Loucy (cell line): ENCODE results near the gene FLCN.

Experiments
- H2AFZ ChIP-seq: fragments of 200-600 bp; sonication (generic); 2 replicates; pipeline ENCODE4 v1.6.0; 2016; ENCODE audit warnings: antibody characterized with exemption, mild to moderate bottlenecking, low read length, moderate library complexity
- H3F3A ChIP-seq: fragments of 200-600 bp; 2 replicates; pipeline ENCODE4 v1.6.0; 2016; ENCODE audit warnings: antibody characterized with exemption, low read depth, mild to moderate bottlenecking
- H3K27me3 ChIP-seq: fragments of 200-600 bp; sonication (generic); 2 replicates; pipeline ENCODE4 v1.6.1; 2014; ENCODE audit warnings: low read length, mild to moderate bottlenecking; ENCODE audit not compliant: insufficient read depth, poor library complexity, severe bottlenecking
- H3K36me3 ChIP-seq: fragments of 200-600 bp; sonication (generic); 2 replicates; pipeline ENCODE4 v1.6.1; 2016; ENCODE audit warnings: low read length; ENCODE audit not compliant: insufficient read depth
- H3K4me1 ChIP-seq: fragments of 200-600 bp; sonication (generic); 2 replicates; pipeline ENCODE4 v1.5.1; 2014; ENCODE audit warnings: low read length, mild to moderate bottlenecking; ENCODE audit not compliant: insufficient read depth, poor library complexity, severe bottlenecking
- H3K4me2 ChIP-seq: fragments of 200-600 bp; sonication (generic); 2 replicates; pipeline ENCODE4 v1.6.0; 2014; ENCODE audit warnings: antibody characterized with exemption, low read length, low read depth, mild to moderate bottlenecking; ENCODE audit not compliant: poor library complexity, severe bottlenecking
- H3K4me3 ChIP-seq: fragments of 200-600 bp; sonication (generic); 2 replicates; pipeline ENCODE4 v1.5.1; 2014; ENCODE audit warnings: low read length, mild to moderate bottlenecking, mixed read lengths; ENCODE audit not compliant: poor library complexity, severe bottlenecking
- H3K79me2 ChIP-seq: fragments of 200-600 bp; sonication (generic); 2 replicates; pipeline ENCODE4 v1.6.1; 2014; ENCODE audit warnings: low read length; ENCODE audit not compliant: insufficient read depth
- H3K9ac ChIP-seq: fragments of 200-600 bp; sonication (generic); 2 replicates; pipeline ENCODE4 v1.6.0; 2014; ENCODE audit warnings: mild to moderate bottlenecking, low read depth, low read length, moderate library complexity; ENCODE audit not compliant: poor library complexity, severe bottlenecking
- H3K9me2 ChIP-seq: fragments of 200-600 bp; sonication (generic); replicated peaks from 2 replicates; pipeline ENCODE4 v1.6.1; 2016; ENCODE audit warnings: low read depth, low read length, mixed read lengths
- H3K9me3 ChIP-seq: fragments of 200-600 bp; sonication (generic); 2 replicates; pipeline ENCODE4 v1.6.1; 2014; ENCODE audit warnings: mild to moderate bottlenecking, antibody characterized with exemption, low read length, low read depth; ENCODE audit not compliant: insufficient read depth
- H4K20me1 ChIP-seq: fragments of 200-600 bp; sonication (generic); 2 replicates; pipeline ENCODE4 v1.6.0; 2014; ENCODE audit warnings: antibody characterized with exemption, low read length, mild to moderate bottlenecking; ENCODE audit not compliant: insufficient read depth, poor library complexity, severe bottlenecking
- EZH2phosphoT487 ChIP-seq: fragments of 200-600 bp; IDR thresholded peaks from 2 replicates; pipeline ENCODE4 v1.6.1; 2018; ENCODE audit warnings: antibody characterized with exemption, mild to moderate bottlenecking, moderate library complexity, borderline replicate concordance
- TF ChIP-seq, protein P1 (sequence below): fragments of 200-600 bp; sonication (generic); conservative IDR thresholded peaks from 2 replicates; pipeline ENCODE4 v1.5.1; 2014; ENCODE audit warnings: mild to moderate bottlenecking, antibody characterized with exemption, low read length

FLCN gene

DNA sequence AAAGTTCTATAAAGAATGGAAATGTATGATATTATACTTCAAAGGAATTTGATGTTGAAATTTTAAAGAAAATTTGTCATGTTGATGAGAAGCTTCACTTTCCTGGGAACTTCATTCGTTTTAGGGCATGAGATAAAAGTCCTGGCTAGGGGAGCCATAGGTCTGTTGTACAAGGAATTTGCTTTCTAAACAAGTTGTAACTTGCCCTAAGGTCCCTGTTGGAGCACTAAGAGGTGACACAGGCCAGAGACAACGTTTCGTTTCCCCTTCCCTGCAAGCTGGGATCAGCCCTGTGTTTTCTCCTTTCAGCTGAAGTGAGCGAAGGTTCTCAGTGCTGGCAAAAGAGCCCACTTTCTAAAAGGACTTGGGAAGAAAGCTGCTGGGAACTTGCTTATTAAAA, 47.4 kb downstream of the FLCN start:
- H3K9me2 ChIP-seq = no peaks in the 10 kb centered on the region
- no peaks in the 10 kb centered on the region for H3K9me3 ChIP-seq
- H3K9ac ChIP-seq = no peak overlapping the region
- H3K36me3 ChIP-seq = peaks cover 5% of the 10 kb centered on the region; the same call in 1 of the 2 replicates
- H3K4me3 ChIP-seq = no peak overlapping the region
- H2AFZ ChIP-seq = no peak overlapping the region
- no peaks in the 10 kb centered on the region for H3K27me3 ChIP-seq
- TF ChIP-seq, protein P1, sequence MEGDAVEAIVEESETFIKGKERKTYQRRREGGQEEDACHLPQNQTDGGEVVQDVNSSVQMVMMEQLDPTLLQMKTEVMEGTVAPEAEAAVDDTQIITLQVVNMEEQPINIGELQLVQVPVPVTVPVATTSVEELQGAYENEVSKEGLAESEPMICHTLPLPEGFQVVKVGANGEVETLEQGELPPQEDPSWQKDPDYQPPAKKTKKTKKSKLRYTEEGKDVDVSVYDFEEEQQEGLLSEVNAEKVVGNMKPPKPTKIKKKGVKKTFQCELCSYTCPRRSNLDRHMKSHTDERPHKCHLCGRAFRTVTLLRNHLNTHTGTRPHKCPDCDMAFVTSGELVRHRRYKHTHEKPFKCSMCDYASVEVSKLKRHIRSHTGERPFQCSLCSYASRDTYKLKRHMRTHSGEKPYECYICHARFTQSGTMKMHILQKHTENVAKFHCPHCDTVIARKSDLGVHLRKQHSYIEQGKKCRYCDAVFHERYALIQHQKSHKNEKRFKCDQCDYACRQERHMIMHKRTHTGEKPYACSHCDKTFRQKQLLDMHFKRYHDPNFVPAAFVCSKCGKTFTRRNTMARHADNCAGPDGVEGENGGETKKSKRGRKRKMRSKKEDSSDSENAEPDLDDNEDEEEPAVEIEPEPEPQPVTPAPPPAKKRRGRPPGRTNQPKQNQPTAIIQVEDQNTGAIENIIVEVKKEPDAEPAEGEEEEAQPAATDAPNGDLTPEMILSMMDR = no peak
- TF ChIP-seq EZH2phosphoT487 = no peak
- no peaks in the 10 kb centered on the region for H4K20me1 ChIP-seq
- peaks cover 10% of the 10 kb centered on the region for H3K4me1 ChIP-seq
- H3K79me2 ChIP-seq = no peaks in the 10 kb centered on the region
- no peaks in the 10 kb centered on the region; the same call in 1 of the 2 replicates for H3F3A ChIP-seq
- H3K4me2 ChIP-seq = no peak overlapping the region

DNA sequence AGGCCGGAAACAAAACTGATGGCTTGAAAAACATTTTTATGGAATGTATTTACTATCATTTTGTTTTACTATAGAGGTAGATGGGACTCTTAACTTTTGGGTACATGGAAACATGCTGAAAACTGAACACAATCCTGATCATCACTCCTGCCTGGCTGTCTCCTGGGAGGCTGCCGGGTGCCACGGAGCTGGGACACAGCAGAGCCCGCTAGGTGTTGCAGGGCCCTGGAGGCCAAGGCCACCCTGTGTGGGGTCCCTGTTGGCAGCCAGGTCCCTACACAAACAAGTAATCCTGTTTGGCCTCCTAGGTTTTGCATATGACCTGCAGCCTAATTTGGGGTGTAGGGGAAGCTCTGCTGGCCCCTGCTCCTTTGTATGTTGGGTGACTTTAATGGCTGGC, 48.4 kb downstream of the FLCN start:
- H3K9me2 ChIP-seq = no peaks in the 10 kb centered on the region
- H3K9me3 ChIP-seq = no peaks in the 10 kb centered on the region
- H4K20me1 ChIP-seq = no peaks in the 10 kb centered on the region
- TF ChIP-seq, protein P1 = no peak
- no peak for TF ChIP-seq EZH2phosphoT487
- peaks cover 5% of the 10 kb centered on the region; the same call in 1 of the 2 replicates for H3K36me3 ChIP-seq
- no peaks in the 10 kb centered on the region; the same call in 1 of the 2 replicates for H3F3A ChIP-seq
- H3K9ac ChIP-seq = no peak overlapping the region
- no peaks in the 10 kb centered on the region for H3K27me3 ChIP-seq
- no peak overlapping the region for H3K4me3 ChIP-seq
- H3K4me2 ChIP-seq = no peak overlapping the region
- H3K79me2 ChIP-seq = no peaks in the 10 kb centered on the region
- H3K4me1 ChIP-seq = peaks cover 12% of the 10 kb centered on the region
- H2AFZ ChIP-seq = no peak overlapping the region

DNA sequence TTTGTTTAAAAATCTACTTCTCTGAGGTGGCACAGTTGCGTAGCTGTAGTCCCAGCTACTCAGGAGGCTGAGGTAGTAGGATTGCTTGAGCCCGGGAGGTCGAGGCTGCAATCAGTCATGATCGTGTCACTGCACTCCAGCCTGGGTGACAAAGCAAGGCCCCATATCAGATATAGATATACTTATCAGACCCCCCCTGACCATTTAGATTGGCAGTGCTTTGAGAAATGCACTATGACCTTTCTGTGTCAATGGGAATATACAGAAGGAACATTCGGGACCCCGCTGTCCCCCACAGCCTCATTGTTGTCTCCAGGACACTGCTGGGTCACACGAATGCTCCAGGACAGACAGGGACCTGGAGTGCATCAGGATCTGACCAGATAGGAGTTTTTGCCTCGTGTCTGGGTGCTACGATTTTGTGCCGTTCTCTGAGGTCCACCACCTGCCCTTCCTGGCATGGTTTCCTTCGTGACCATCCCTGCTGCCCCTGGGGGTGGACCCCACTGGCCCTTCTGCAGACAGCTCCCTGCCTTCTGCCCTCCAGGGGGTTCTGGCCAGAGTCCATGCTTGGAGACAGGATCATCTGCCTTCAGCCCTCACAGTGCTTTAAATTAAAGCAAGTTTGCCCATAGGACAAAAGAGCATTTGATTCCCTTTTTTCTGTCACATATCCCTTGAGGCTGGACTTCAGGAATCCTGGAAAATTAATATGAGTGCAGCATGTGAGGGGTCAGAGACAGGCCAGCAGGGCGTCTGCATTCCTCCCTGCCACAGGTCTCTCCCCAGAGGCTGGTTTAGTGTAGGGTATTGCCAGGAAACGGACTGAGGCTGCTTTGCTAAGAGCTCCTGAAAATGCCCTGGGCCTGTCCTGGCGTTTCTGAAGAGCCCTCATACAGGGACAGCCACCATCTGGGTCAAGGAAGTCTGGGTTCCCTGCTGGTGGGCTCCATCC, 50.1 kb downstream of the FLCN start:
- no peak overlapping the region for H3K4me3 ChIP-seq
- H2AFZ ChIP-seq = no peak overlapping the region
- no peaks in the 10 kb centered on the region for H3K9me3 ChIP-seq
- H3K4me1 ChIP-seq = peaks cover 16% of the 10 kb centered on the region
- H4K20me1 ChIP-seq = no peaks in the 10 kb centered on the region
- no peak overlapping the region for H3K9ac ChIP-seq
- TF ChIP-seq, protein P1 = no peak
- no peak for TF ChIP-seq EZH2phosphoT487
- no peaks in the 10 kb centered on the region for H3K9me2 ChIP-seq
- no peaks in the 10 kb centered on the region; the same call in 1 of the 2 replicates for H3F3A ChIP-seq
- peaks cover 10% of the 10 kb centered on the region; the same call in 1 of the 2 replicates for H3K36me3 ChIP-seq
- H3K4me2 ChIP-seq = no peak overlapping the region
- no peaks in the 10 kb centered on the region for H3K27me3 ChIP-seq
- H3K79me2 ChIP-seq = no peaks in the 10 kb centered on the region
